Activated CD8-positive, alpha-beta T cell treated with anti-CD3 and anti-CD28 coated beads for 36 hours (primary cell): ENCODE data around the gene MYBPH. TPM values are rescaled to one million over a fixed set of nuclear protein-coding genes. Genes with fewer than 3 reads are reported as not detected.

Experiments
- ATAC-seq: fragments of 200-7000 bp; cut with Tn5 transposase; one replicate; pipeline ENCODE4 v1.10.0; 2021; ENCODE audit warnings: mild to moderate bottlenecking, moderate library complexity
- CTCF ChIA-PET: fragments of 350-600 bp; sonication (Branson Sonifier 250); formaldehyde crosslinking; loops from one replicate; lab custom pipeline; 2021; ENCODE audit warnings: antibody characterized with exemption; lab: Charles Lee
- POLR2A ChIA-PET: fragments of 350-600 bp; sonication (Branson Sonifier 250); formaldehyde crosslinking; loops from one replicate; lab custom pipeline; 2021; ENCODE audit warnings: antibody characterized with exemption; lab: Charles Lee
- DNase-seq: peaks from one replicate; pipeline ENCODE4 v3.0.0-alpha.2; 2020
- H3K27ac Mint-ChIP-seq: one replicate; pipeline ENCODE4 v1.8.0; 2021; ENCODE audit warnings: mild to moderate bottlenecking, mixed read lengths
- H3K27me3 Mint-ChIP-seq: one replicate; pipeline ENCODE4 v1.8.0; 2021; ENCODE audit warnings: mixed read lengths
- H3K36me3 Mint-ChIP-seq: one replicate; pipeline ENCODE4 v1.8.0; 2021; ENCODE audit warnings: low read depth, mixed read lengths
- H3K4me1 Mint-ChIP-seq: one replicate; pipeline ENCODE4 v1.8.0; 2021; ENCODE audit warnings: low read depth, mixed read lengths
- H3K4me3 Mint-ChIP-seq: one replicate; pipeline ENCODE4 v1.8.0; 2021; ENCODE audit warnings: mild to moderate bottlenecking, moderate library complexity, mixed read lengths
- H3K9me3 Mint-ChIP-seq: one replicate; pipeline ENCODE4 v1.8.0; 2021; ENCODE audit warnings: mixed read lengths
- CTCF ChIP-seq: fragments of 200-600 bp; IDR thresholded peaks from one replicate; pipeline ENCODE4 v1.8.0; 2022; ENCODE audit warnings: antibody characterized with exemption, mild to moderate bottlenecking
- intact Hi-C: fragments of 100-400 bp; cut with micrococcal nuclease; formaldehyde crosslinking; loops from one replicate; pipeline ENCODE4 v1.10.0; 2022
- total RNA-seq, 2 experiments: library from RNA; stranded (reverse); gene quantifications; one replicate each; pipeline ENCODE4 v1.2.3, GENCODE V29; 2021

MYBPH gene
- total RNA-seq, 2 experiments from 2014 or later, result not detected

- DNase-seq, result no peak
- Mint-ChIP-seq H3K27ac (no peak overlapping the region), H3K4me1 (no peaks in the 10 kb centered on the region), H3K36me3 (no peaks in the 10 kb centered on the region), H3K27me3 (no peaks in the 10 kb centered on the region), H3K4me3 (no peak overlapping the region), H3K9me3 (no peaks in the 10 kb centered on the region)
- ChIA-PET POLR2A (no interaction called here), CTCF (interaction anchor here (1.4 to 6.6 kb wide), 3 partner anchors 41 to 134 kb away, joined by 4 to 58 read pairs (median 5); no protein-coding TSS in a partner anchor)
- no peak for TF ChIP-seq CTCF
- intact Hi-C loops, result loop anchor here (5.0 kb wide), 1 partner anchor 137 kb away; no protein-coding TSS in a partner anchor
- ATAC-seq, result no peak
Observed at GRCh38 chr1:203174324-203174985, 1.2 kb downstream of the MYBPH start.

- Mint-ChIP-seq H3K9me3 (no peaks in the 10 kb centered on the region), H3K27ac (no peak overlapping the region), H3K4me1 (no peaks in the 10 kb centered on the region), H3K4me3 (no peak overlapping the region), H3K27me3 (no peaks in the 10 kb centered on the region), H3K36me3 (no peaks in the 10 kb centered on the region)
- POLR2A ChIA-PET, result no interaction called here
- ATAC-seq (no peak), DNase-seq (no peak)
- intact Hi-C loops, result loop anchor here (5.0 kb wide), 1 partner anchor 136 kb away; no protein-coding TSS in a partner anchor
- CTCF ChIA-PET, result interaction anchor here (1.0 to 6.6 kb wide), 16 partner anchors 11 to 274 kb away, joined by 3 to 58 read pairs (median 6); partner anchors contain the start of gene CHI3L1
- no peak for TF ChIP-seq CTCF
Observed at GRCh38 chr1:203173566-203173965, 2.1 kb downstream of the MYBPH start.

GRCh38 chr1:203173011-203173555, 2.5 kb downstream of the MYBPH start:
- H3K4me1 Mint-ChIP-seq, result no peaks in the 10 kb centered on the region
- no peak overlapping the region for H3K27ac Mint-ChIP-seq
- no peak overlapping the region for H3K4me3 Mint-ChIP-seq
- no peaks in the 10 kb centered on the region for H3K27me3 Mint-ChIP-seq
- CTCF ChIA-PET, result interaction anchor here (0.8 to 6.6 kb wide), 30 partner anchors 8 to 460 kb away, joined by 3 to 58 read pairs (median 5); partner anchors contain the start of gene CHI3L1
- no peaks in the 10 kb centered on the region for H3K36me3 Mint-ChIP-seq
- intact Hi-C loops, result loop anchor here (5.0 kb wide), 1 partner anchor 136 kb away; no protein-coding TSS in a partner anchor
- DNase-seq (no peak), ATAC-seq (no peak)
- H3K9me3 Mint-ChIP-seq, result no peaks in the 10 kb centered on the region
- POLR2A ChIA-PET, result no interaction called here
- no peak for TF ChIP-seq CTCF

- TF ChIP-seq CTCF, result peak; percentile 94
- Mint-ChIP-seq H3K27ac (no peak overlapping the region), H3K36me3 (no peaks in the 10 kb centered on the region), H3K4me1 (no peaks in the 10 kb centered on the region), H3K4me3 (no peak overlapping the region), H3K27me3 (no peaks in the 10 kb centered on the region), H3K9me3 (no peaks in the 10 kb centered on the region)
- POLR2A ChIA-PET, result no interaction called here
- intact Hi-C loops, result loop anchor here (5.0 kb wide), 1 partner anchor 135 kb away; no protein-coding TSS in a partner anchor
- ATAC-seq (peak; percentile 74), DNase-seq (peak; percentile 56)
- CTCF ChIA-PET, result interaction anchor here (0.7 to 6.6 kb wide), 43 partner anchors 9 to 460 kb away, joined by 3 to 58 read pairs (median 4); partner anchors contain the start of gene CHI3L1
Observed at GRCh38 chr1:203172184-203173010, 3.2 kb downstream of the MYBPH start.
